ENCODE measurements around the gene ZNF823. TPM values are rescaled to one million over a fixed set of nuclear protein-coding genes. Genes with fewer than 3 reads are reported as not detected.

The ZNF823 gene
- total and polyA plus RNA-seq, 2 of the 4 experiments (the other 2 are of a cell fraction): 2.2 to 9.3 TPM

DNA sequence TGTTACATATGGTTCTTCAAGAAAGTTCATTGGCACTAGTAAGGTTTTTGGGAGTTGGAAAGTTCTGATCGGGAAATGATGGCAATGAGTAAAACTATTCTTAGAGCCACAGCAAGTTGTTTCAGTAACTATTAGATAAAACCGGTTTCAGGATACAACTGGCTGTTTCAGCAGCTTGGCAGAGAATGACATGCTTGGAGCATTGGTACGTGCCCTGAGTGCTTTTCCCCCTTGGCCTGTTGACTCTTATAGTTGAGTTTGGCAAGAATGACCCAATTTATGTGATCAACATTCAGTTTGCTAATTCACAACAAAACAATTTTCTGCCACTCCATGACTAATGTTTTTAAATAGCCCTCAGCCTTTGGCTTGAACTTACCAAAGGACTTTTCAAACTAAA is 48.8 kb upstream of the ZNF823 start (continued):
- TF ChIP-seq RFX5 (IDR thresholded peaks at IDR 0.05; ENCODE audit: low read depth, low read length) (no peak), MXI1 (IDR thresholded peaks at IDR 0.05; ENCODE audit: borderline replicate concordance, low read depth, low read length) (no peak), MAZ (IDR thresholded peaks at IDR 0.05; ENCODE audit: borderline replicate concordance, low read depth, low read length) (no peak), RAD21 (IDR thresholded peaks at IDR 0.05; ENCODE audit: low read length) (no peak)

DNA sequence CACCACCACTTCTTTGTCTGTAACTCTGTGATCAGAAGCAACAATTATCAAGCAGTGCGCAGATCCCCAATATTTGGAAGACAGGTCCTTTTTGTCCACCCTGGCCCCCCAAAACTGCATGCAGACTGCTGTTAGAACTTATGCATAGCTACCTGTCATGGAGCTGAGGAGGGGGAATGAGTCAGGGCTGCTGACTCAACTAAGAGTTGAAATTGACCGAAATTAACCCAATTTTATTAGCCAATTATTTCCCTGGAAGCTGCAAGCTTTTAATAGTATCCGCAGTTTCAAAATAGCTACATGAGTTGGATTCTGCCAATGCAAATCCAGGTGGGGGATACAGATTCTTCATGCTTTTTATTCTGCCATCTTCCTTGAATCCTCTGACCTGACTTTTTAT is 45.6 kb upstream of the ZNF823 start:
- Histone ChIP-seq H3K4me3 (ENCODE audit: insufficient read depth, low read depth, low read length) (no peak overlapping the region), H3K27ac (ENCODE audit: insufficient read depth, low read length) (no peak overlapping the region), H3K27me3 (ENCODE audit: control insufficient read depth, insufficient read depth, low read length) (no peaks in the 10 kb centered on the region), H3K4me2 (ENCODE audit: low read depth, low read length) (no peak overlapping the region), H2AFZ (replicated peaks; ENCODE audit: low read length, poor library complexity) (no peak overlapping the region), H2AK5ac (ENCODE audit: low read depth, low read length) (no peak overlapping the region), H3K4me1 (ENCODE audit: control insufficient read depth, insufficient read depth, low read length) (no peaks in the 10 kb centered on the region), H2BK15ac (ENCODE audit: low read depth, low read length) (no peak overlapping the region), H4K8ac (ENCODE audit: low read depth in 2 of 2, low read length in 2 of 2) (no peak overlapping the region), H3K14ac (replicated peaks; ENCODE audit: low read depth, low read length) (no peak overlapping the region), H3K36me3 (ENCODE audit: control insufficient read depth, insufficient read depth, low read length) (peaks cover 24% of the 10 kb centered on the region), H2BK20ac (ENCODE audit: low read depth, low read length) (no peak overlapping the region), H3K9ac (ENCODE audit: low read depth, low read length) (no peak overlapping the region), H3K56ac (ENCODE audit: extremely low read depth, insufficient read depth, low read length) (no peak overlapping the region), H3K9me1 (ENCODE audit: insufficient read depth, low read length) (no peaks in the 10 kb centered on the region), H3K9me3 (ENCODE audit: control insufficient read depth, insufficient read depth, low read length) (peaks cover 69% of the 10 kb centered on the region), H3K4ac (ENCODE audit: low read depth, low read length) (no peak overlapping the region), H4K91ac (ENCODE audit: insufficient read depth, low read depth, low read length) (no peak overlapping the region), H3K18ac (ENCODE audit: low read depth, low read length) (no peak overlapping the region), H3K79me1 (ENCODE audit: low read depth in 1 of 2, low read length in 2 of 2) (no peaks in the 10 kb centered on the region), H3K23ac (ENCODE audit: low read depth, low read length) (no peak overlapping the region), H2BK5ac (ENCODE audit: low read depth, low read length, poor library complexity, severe bottlenecking) (no peak overlapping the region), H2AK9ac (replicated peaks; ENCODE audit: low read depth, low read length, poor library complexity) (no peak overlapping the region), H2BK120ac (ENCODE audit: low read depth, low read length) (no peak overlapping the region), H4K5ac (ENCODE audit: low read depth, low read length) (no peak overlapping the region), H4K20me1 (ENCODE audit: insufficient read depth, low read length) (no peaks in the 10 kb centered on the region)
- in situ Hi-C loops (cut with MboI; ENCODE audit: low sequenced_read_pairs): no loop called here
- ATAC-seq (ENCODE audit: low read depth) (no peak), DNase-seq (no peak)
- dilution Hi-C loops (cut with HindIII; ENCODE audit: low sequenced_read_pairs, unreplicated experiment): no loop called here
- WGBS, 2 experiments (ENCODE audit: extremely low coverage in 2 of 2, insufficient read length in 1 of 2): no CpG with 5 or more reads among the region's 3 CpGs
- ChIA-PET CTCF (no interaction called here), POLR2A (ENCODE audit: unreplicated experiment) (no interaction called here)
- intact Hi-C loops (cut with micrococcal nuclease): no loop called here
- no TSS peak for BruUV-seq (replicated peaks)
- no peak for TF ChIP-seq RFX5 (IDR thresholded peaks at IDR 0.05; ENCODE audit: low read depth, low read length)
- no peak for TF ChIP-seq CHD1 (IDR thresholded peaks at IDR 0.05; ENCODE audit: low read depth, low read length)
- TF ChIP-seq, protein P1, sequence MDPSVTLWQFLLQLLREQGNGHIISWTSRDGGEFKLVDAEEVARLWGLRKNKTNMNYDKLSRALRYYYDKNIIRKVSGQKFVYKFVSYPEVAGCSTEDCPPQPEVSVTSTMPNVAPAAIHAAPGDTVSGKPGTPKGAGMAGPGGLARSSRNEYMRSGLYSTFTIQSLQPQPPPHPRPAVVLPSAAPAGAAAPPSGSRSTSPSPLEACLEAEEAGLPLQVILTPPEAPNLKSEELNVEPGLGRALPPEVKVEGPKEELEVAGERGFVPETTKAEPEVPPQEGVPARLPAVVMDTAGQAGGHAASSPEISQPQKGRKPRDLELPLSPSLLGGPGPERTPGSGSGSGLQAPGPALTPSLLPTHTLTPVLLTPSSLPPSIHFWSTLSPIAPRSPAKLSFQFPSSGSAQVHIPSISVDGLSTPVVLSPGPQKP (IDR thresholded peaks at IDR 0.05; ENCODE audit: borderline replicate concordance, low read depth, low read length): no peak
- no peak for TF ChIP-seq RAD21 (IDR thresholded peaks at IDR 0.05; ENCODE audit: low read length)
- no peak for TF ChIP-seq POLR2A (IDR thresholded peaks at IDR 0.05; ENCODE audit: low read depth, low read length)
- TF ChIP-seq FOS (IDR thresholded peaks at IDR 0.05; ENCODE audit: low read depth, low read length): no peak
- TF ChIP-seq MAZ (IDR thresholded peaks at IDR 0.05; ENCODE audit: borderline replicate concordance, low read depth, low read length): no peak
- no peak for TF ChIP-seq NFE2L2 (IDR thresholded peaks at IDR 0.05; ENCODE audit: low read depth, low read length)
- no peak for TF ChIP-seq RCOR1 (IDR thresholded peaks at IDR 0.05; ENCODE audit: insufficient replicate concordance, low read length)
- no peak for TF ChIP-seq SMC3 (IDR thresholded peaks at IDR 0.05; ENCODE audit: low read depth, low read length)
- TF ChIP-seq, protein P2, sequence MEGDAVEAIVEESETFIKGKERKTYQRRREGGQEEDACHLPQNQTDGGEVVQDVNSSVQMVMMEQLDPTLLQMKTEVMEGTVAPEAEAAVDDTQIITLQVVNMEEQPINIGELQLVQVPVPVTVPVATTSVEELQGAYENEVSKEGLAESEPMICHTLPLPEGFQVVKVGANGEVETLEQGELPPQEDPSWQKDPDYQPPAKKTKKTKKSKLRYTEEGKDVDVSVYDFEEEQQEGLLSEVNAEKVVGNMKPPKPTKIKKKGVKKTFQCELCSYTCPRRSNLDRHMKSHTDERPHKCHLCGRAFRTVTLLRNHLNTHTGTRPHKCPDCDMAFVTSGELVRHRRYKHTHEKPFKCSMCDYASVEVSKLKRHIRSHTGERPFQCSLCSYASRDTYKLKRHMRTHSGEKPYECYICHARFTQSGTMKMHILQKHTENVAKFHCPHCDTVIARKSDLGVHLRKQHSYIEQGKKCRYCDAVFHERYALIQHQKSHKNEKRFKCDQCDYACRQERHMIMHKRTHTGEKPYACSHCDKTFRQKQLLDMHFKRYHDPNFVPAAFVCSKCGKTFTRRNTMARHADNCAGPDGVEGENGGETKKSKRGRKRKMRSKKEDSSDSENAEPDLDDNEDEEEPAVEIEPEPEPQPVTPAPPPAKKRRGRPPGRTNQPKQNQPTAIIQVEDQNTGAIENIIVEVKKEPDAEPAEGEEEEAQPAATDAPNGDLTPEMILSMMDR (conservative IDR thresholded peaks at IDR 0.05; ENCODE audit: low read depth, low read length): no peak
- no peak for TF ChIP-seq MAFK (IDR thresholded peaks at IDR 0.05; ENCODE audit: low read depth, low read length)
- TF ChIP-seq, protein P3, sequence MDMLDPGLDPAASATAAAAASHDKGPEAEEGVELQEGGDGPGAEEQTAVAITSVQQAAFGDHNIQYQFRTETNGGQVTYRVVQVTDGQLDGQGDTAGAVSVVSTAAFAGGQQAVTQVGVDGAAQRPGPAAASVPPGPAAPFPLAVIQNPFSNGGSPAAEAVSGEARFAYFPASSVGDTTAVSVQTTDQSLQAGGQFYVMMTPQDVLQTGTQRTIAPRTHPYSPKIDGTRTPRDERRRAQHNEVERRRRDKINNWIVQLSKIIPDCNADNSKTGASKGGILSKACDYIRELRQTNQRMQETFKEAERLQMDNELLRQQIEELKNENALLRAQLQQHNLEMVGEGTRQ (IDR thresholded peaks at IDR 0.05; ENCODE audit: low read depth, low read length): no peak
- TF ChIP-seq MXI1 (IDR thresholded peaks at IDR 0.05; ENCODE audit: borderline replicate concordance, low read depth, low read length): no peak
